Measurements from ENCODE around the gene ABRAXAS1. TPM values are rescaled to one million over a fixed set of nuclear protein-coding genes. Genes with fewer than 3 reads are reported as not detected.
"Not testable (repeated sequence)": the region's sequence is repeated elsewhere in the genome, so short reads cannot be mapped to it uniquely, and the experiment has no call there.

ABRAXAS1 gene
- total and polyA plus RNA-seq, 2 experiments from 2014 or later = 3.9 to 18.0 TPM

- Histone ChIP-seq H3K36me3 (replicated peaks; ENCODE audit: insufficient read depth, low read depth) (no peaks in the 10 kb centered on the region), H2AFZ (no peak overlapping the region), H3K4me2 (no peak overlapping the region), H3K4me1 (ENCODE audit: insufficient read depth) (no peaks in the 10 kb centered on the region), H3K9me2 (replicated peaks; ENCODE audit: insufficient read depth) (no peaks in the 10 kb centered on the region), H3K79me2 (no peaks in the 10 kb centered on the region), H3K9me3 (ENCODE audit: low read depth) (no peaks in the 10 kb centered on the region), H3K4me3 (no peak overlapping the region), H3K27ac (no peak overlapping the region), H3K27me3 (no peaks in the 10 kb centered on the region), H4K20me1 (ENCODE audit: insufficient read depth, poor library complexity, severe bottlenecking) (no peaks in the 10 kb centered on the region)
- DNase-seq (ENCODE audit: low spot score) = no peak
- WGBS (ENCODE audit: low lambda C conversion rate, missing lambda C conversion rate) = 72% methylated on average over 3 of the region's 3 CpGs
- TF ChIP-seq EZH2phosphoT487 (IDR thresholded peaks at IDR 0.05; ENCODE audit: low read depth, severe bottlenecking, unreplicated experiment) = no peak
- TF ChIP-seq, protein P1, sequence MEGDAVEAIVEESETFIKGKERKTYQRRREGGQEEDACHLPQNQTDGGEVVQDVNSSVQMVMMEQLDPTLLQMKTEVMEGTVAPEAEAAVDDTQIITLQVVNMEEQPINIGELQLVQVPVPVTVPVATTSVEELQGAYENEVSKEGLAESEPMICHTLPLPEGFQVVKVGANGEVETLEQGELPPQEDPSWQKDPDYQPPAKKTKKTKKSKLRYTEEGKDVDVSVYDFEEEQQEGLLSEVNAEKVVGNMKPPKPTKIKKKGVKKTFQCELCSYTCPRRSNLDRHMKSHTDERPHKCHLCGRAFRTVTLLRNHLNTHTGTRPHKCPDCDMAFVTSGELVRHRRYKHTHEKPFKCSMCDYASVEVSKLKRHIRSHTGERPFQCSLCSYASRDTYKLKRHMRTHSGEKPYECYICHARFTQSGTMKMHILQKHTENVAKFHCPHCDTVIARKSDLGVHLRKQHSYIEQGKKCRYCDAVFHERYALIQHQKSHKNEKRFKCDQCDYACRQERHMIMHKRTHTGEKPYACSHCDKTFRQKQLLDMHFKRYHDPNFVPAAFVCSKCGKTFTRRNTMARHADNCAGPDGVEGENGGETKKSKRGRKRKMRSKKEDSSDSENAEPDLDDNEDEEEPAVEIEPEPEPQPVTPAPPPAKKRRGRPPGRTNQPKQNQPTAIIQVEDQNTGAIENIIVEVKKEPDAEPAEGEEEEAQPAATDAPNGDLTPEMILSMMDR (IDR thresholded peaks at IDR 0.05; ENCODE audit: poor library complexity) = no peak
- no peak for TF ChIP-seq EZH2 (IDR thresholded peaks at IDR 0.05; ENCODE audit: borderline replicate concordance)
Observed at GRCh38 chr4:83516042-83516772, 31.3 kb upstream of the ABRAXAS1 start.

DNA sequence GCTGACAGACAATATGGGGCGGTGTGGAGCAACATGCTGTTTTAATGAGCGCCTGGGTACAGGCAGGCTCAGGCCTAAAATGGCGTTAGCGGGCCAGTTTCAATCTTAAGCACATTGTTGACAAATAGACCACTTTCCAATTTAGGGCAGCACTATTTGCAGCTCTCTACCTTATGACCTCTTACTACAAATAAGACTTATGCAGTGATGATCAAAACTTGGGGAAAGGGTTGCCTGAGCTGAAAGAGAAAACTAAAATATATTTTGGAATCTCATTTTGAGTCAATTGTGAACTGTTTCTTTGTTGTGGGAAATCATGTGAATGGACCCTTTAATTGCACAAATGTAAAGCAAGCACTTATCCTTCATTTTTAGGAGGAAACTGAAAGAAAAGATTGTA lies 25.5 kb upstream of the ABRAXAS1 start:
- no peak for TF ChIP-seq EZH2phosphoT487 (IDR thresholded peaks at IDR 0.05; ENCODE audit: low read depth, severe bottlenecking, unreplicated experiment)
- TF ChIP-seq, protein P1 (IDR thresholded peaks at IDR 0.05; ENCODE audit: poor library complexity) = no peak
- no peak for TF ChIP-seq EZH2 (IDR thresholded peaks at IDR 0.05; ENCODE audit: borderline replicate concordance)
- no peak overlapping the region for H3K4me3 ChIP-seq
- no peaks in the 10 kb centered on the region for H3K27me3 ChIP-seq
- no peaks in the 10 kb centered on the region for H3K36me3 ChIP-seq (replicated peaks; ENCODE audit: insufficient read depth, low read depth)
- H3K27ac ChIP-seq = no peak overlapping the region
- H3K9me2 ChIP-seq (replicated peaks; ENCODE audit: insufficient read depth) = no peaks in the 10 kb centered on the region
- H3K4me2 ChIP-seq = no peak overlapping the region
- no peaks in the 10 kb centered on the region for H3K9me3 ChIP-seq (ENCODE audit: low read depth)
- H3K4me1 ChIP-seq (ENCODE audit: insufficient read depth) = no peaks in the 10 kb centered on the region
- H4K20me1 ChIP-seq (ENCODE audit: insufficient read depth, poor library complexity, severe bottlenecking) = no peaks in the 10 kb centered on the region
- H2AFZ ChIP-seq = no peak overlapping the region
- H3K79me2 ChIP-seq = no peaks in the 10 kb centered on the region
- WGBS (ENCODE audit: low lambda C conversion rate, missing lambda C conversion rate) = 91% methylated on average over 4 of the region's 4 CpGs
- DNase-seq (ENCODE audit: low spot score) = no peak

- 79% methylated on average over 3 of the region's 3 CpGs for WGBS (ENCODE audit: low lambda C conversion rate, missing lambda C conversion rate)
- not testable (repeated sequence) for H3K4me2 ChIP-seq; H3K4me3 ChIP-seq; H4K20me1 ChIP-seq (ENCODE audit: insufficient read depth, poor library complexity, severe bottlenecking); H3K27ac ChIP-seq; H3K36me3 ChIP-seq (replicated peaks; ENCODE audit: insufficient read depth, low read depth); H3K79me2 ChIP-seq; H3K27me3 ChIP-seq; H3K9me2 ChIP-seq (replicated peaks; ENCODE audit: insufficient read depth); H3K9me3 ChIP-seq (ENCODE audit: low read depth); H3K4me1 ChIP-seq (ENCODE audit: insufficient read depth); H2AFZ ChIP-seq
- peak; percentile 47 for DNase-seq (ENCODE audit: low spot score)
- TF ChIP-seq, protein P1 (IDR thresholded peaks at IDR 0.05; ENCODE audit: poor library complexity) = peak; percentile 48
Observed at GRCh38 chr4:83509156-83509585, 24.3 kb upstream of the ABRAXAS1 start.
